Umbilical cord (tissue), 2 donors: ENCODE measurements around the gene CHST12. TPM values are rescaled to one million over a fixed set of nuclear protein-coding genes. Genes with fewer than 3 reads are reported as not detected.
A peak's percentile ranks its signal among the peaks of the same experiment; 100 is the strongest.
"Not testable (repeated sequence)": the region's sequence is repeated elsewhere in the genome, so short reads cannot be mapped to it uniquely, and the experiment has no call there.

Experiments used
- DNase-seq: peaks from one replicate; pipeline ENCODE4 v3.0.0-alpha.2; 2015; ENCODE audit warnings: low spot score
- total RNA-seq: library from RNA; depleted of rRNA; stranded (reverse); fragments of >200 nt; gene quantifications from one replicate; pipeline ENCODE4 v1.2.3, GENCODE V29; 2014; ENCODE audit warnings: low replicate concordance; ENCODE audit not compliant: insufficient read depth

The CHST12 gene
- total RNA-seq, 1 donor from 2014 or later: 3.9 TPM

- DNase-seq: no peak
Observed at GRCh38 chr7:2435146-2435545, 31.7 kb downstream of the CHST12 start.

- DNase-seq: no peak
Observed at GRCh38 chr7:2436341-2437104, 33.1 kb downstream of the CHST12 start.

DNA sequence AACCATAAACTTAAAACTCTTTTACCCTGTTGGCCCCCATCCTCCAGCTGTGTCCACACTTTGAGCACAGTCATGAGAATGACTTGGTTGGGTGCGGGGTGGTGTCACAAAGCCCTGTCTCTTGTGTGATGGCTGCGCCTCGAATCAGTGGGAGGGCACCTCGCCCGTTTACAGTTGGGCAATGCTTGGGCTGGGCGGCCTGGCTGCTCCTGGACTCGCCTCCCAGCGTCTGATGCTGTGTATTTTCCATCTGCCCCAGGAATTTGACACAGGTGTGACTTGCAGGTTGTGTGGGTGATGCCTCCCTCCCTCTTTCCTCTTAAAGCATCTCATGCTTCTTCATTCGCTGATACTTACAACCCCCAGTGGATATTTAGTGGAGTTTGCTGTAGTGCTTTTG lies 33.7 kb downstream of the CHST12 start:
- no peak for DNase-seq

DNA sequence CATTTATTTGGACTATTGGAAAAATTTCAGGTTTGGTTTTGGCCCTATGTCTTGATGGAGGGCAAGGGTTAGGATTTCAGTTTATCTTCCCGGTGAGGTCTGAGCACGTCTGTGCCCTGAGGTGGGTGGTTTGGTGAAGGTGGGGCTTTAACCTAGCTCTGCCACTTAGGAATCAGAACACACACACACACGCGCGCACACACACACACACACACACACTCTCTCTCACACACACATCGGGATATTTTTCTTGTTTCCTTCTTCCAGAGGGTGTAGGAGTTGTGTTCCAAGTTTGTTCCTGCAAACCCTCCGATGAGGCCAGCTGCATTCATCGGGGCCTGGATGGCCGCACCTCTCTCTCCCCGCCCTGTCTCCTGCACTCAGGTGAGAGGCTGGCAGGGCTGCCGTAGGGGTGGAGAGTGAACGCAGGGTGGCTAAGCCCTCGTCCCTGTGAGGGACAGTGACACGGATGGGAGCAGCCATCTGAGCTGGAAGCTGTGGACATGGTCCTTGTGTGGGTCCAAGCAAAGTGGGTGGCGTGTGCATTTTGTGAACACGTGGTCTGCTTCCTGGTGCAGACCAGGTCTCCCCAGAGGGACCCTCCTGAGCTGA lies 34.2 kb downstream of the CHST12 start:
- DNase-seq: no peak

DNA sequence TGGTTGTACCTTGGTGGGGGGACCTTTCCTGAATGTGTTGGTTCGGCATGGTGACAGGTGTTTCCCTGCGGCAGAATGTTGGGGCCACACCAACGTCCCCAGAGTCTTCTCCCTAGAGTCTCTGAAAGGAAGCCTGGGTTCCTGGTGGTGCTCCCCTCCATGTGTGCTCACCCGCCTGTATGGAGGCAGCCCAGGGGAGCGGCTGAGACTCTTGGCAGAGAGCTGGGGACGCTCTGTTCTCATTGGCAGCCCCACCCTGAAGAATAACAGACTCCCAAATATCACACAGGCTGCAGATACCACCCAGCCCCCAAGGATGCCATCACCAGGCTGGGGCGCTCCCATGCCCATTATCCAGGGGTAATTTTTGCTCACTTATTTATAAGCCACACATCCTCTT lies 34.8 kb downstream of the CHST12 start:
- DNase-seq: no peak

DNA sequence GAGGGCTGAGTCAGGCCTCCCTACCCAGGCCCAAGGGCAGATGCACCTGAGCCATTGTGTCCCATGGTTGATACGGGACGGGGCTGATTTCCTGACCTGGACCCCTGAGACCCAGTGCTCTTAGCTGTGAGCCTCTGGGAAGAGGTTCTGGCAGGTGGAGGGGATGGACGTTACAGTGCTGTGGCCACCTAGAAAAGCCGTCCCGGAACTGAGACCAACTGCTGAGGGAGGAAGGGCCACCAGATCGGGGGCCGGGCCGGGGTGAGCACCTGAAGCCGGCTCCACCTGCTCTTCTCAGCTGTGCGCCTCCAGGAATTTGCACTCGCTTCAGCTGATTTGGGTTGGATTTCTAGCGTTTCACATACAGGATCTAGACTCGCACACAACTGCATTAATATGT lies 35.4 kb downstream of the CHST12 start:
- DNase-seq: no peak

DNA sequence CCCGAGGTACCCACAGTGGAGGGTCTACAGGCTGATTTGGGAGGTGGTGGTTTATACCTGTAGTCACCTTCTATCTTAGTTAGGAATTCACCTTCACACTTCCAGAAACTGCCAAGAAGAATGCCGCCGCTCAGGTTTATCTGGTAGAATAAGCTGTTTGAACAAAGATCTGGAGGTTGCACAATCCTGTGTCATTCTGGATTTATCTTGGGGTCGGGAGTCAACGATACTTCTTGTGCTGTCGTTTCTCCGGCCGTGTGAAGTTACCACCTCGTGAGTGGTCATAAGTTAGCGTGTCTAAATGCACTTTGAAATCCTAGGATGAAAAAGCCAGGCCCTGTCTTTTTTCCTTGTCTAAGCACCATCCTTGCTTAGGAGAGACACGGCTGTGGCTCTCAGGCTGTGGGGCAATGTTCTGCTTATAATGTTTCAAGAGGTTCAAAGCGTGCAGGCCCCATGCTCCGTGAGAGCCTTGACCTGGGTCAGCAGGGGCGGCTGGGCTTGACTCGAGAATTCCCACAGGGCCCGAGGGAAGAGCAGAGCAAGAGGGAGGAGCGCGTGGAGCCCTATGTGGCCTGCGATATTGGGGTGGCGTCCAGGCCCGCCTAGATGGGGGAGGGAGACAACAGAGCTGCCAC lies 37.3 kb downstream of the CHST12 start:
- DNase-seq: peak; percentile 75

GRCh38 chr7:2441430-2442058 lies 38.1 kb downstream of the CHST12 start:
- DNase-seq: no peak

- no peak for DNase-seq
Observed at GRCh38 chr7:2443491-2443890, 40.1 kb downstream of the CHST12 start.

DNA sequence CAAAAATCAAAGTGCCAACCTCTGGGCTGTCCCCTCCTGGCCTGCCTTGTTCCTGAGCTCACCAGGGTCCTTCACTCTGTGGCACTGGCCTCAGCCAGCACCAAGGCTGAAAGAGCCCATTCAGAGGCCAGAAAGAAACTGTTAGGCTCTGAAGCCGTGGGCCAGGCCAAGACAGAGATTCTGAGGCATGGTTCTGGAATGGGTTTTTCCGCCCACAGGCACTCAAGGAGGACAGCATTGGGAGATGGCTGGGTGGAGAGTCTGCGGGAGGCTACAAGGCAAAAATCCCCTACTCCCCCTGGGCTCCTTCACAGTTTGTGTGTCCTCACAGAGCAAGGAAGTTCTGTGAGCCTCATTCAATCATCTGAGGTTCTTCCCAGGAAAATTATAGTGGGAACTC lies 41.1 kb downstream of the CHST12 start:
- DNase-seq: no peak

DNA sequence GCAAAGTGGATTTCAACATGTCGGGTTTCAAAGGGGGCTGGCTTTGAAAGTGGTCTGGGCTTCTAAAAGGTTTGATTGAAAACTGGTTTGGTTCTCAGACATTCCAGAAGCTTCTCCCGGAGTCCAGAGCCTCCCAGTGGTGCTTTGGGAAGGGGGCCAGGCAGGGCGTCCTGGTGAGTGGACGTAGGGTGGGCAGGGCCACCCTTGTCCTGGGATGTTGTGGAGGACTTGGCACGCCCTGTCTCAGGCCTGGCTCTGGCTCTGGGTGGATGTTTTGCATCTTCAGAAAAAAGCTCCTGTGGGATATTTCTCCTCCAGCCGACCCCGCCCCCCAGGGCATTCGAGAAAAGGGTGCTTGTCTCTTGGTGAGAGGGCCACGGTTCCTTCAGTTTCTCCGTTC lies 41.6 kb downstream of the CHST12 start:
- DNase-seq: no peak

DNA sequence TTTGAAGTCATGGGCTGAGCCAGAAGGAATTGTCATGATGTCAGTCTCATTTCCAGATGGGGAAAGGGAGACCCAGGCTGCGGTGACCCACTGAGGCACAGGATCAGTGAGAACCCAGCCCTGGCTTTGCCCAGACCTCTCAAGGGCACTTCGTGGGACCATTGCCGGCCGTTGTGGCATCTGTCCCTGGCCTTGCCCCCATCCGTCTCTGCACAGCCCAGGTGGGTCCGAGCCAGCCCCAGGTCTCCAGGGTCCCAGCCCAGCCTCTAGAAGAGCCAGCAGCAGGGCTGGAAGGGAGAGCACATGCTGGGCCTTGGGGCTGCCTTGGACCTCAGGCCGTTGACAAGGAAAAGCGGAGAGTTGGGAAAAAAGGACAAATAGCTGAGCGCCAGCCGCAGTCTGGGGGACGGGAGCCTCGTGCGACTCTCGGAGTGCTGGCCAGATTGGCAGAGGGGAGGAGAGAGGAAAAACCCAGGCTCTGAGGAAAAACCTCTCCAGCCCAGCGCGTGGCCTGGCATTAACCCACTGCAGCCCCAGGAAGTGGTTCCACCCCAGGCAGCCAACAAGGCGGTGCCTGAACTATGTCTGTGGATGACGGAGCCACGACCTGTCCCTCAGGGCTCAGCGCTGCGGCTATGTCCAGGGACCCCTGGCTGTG lies 42.6 kb downstream of the CHST12 start:
- DNase-seq: no peak

DNA sequence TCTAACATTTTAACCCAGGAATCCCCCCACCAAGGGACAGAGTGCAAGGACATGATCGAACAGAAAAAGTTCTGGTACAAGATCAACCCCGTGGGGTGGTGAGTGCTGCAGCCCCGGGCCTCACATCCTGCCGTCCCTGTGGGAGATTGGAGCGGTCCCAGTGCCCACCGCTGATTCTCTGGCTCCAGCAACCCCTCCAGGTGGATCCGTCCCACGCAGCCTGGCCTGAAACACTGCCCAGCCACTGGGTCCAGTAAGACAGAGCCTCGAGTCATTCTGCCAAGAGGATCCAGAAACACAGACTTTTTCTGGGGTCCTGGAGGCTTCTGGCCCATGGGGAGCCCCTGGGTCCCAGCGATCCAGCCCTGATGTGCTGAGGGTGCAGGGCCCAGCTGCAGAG lies 43.3 kb downstream of the CHST12 start:
- DNase-seq: no peak

GRCh38 chr7:2450198-2451107 lies 47.0 kb downstream of the CHST12 start:
- no peak for DNase-seq

GRCh38 chr7:2451171-2452073 lies 48.0 kb downstream of the CHST12 start:
- peak; percentile 74 for DNase-seq

GRCh38 chr7:2452074-2452507 lies 48.7 kb downstream of the CHST12 start:
- DNase-seq: no peak

- DNase-seq: no peak
Observed at GRCh38 chr7:2452643-2453270, 49.3 kb downstream of the CHST12 start.

DNA sequence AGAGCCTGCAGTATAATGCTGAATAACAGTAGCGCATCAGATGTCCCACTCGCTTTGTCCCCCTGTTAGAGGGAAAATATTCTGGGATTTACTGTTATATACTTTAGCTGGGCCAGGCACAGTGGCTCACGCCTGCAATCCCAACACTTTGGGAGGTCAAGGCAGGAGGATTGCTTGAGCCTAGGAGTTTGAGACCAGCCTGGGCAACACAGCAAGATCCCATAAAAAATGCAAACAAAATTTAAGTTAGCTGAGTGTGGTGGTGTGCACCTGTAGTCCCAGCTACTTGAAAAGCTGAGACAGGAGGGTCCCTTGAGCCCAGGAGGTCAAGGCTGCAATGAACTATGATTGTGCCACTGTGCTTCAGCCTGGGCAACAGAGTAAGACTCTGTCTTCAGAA lies 50.4 kb downstream of the CHST12 start:
- not testable (repeated sequence) for DNase-seq

- no peak for DNase-seq
Observed at GRCh38 chr7:2459674-2460073, 56.3 kb downstream of the CHST12 start.
